Measurements from ENCODE around the gene C2orf92.
"Not testable (repeated sequence)": the region's sequence is repeated elsewhere in the genome, so short reads cannot be mapped to it uniquely, and the experiment has no call there.

Gene C2orf92

GRCh38 chr2:97660044-97660774, 9.3 kb upstream of the C2orf92 start:
- DNase-seq: peak; percentile 28

- no peak for DNase-seq
Measured at GRCh38 chr2:97660775-97661389, 8.6 kb upstream of the C2orf92 start.

- DNase-seq: no peak
Measured at GRCh38 chr2:97661927-97662326, 7.6 kb upstream of the C2orf92 start.

GRCh38 chr2:97662386-97662894, 7.1 kb upstream of the C2orf92 start:
- no peak for DNase-seq

GRCh38 chr2:97662895-97663625, 6.5 kb upstream of the C2orf92 start:
- DNase-seq: peak; percentile 69

- no peak for DNase-seq
Measured at GRCh38 chr2:97663626-97663961, 5.9 kb upstream of the C2orf92 start.

- DNase-seq: peak; percentile 98
Measured at GRCh38 chr2:97663962-97664635, 5.4 kb upstream of the C2orf92 start, which contains the start of gene ACTR1B. TSS of gene ACTR1B (minus strand) at chr2:97664044. CDS start at chr2:97663890, 154 bp downstream.

GRCh38 chr2:97664636-97664970, 4.9 kb upstream of the C2orf92 start:
- peak; percentile 62 for DNase-seq

- no peak for DNase-seq
Measured at GRCh38 chr2:97670471-97670870, 958 bp downstream of the C2orf92 start.

- DNase-seq: no peak
Measured at GRCh38 chr2:97671526-97671925, 2.0 kb downstream of the C2orf92 start.

- DNase-seq: not testable (repeated sequence)
Measured at GRCh38 chr2:97672606-97673140, 3.2 kb downstream of the C2orf92 start.

- no peak for DNase-seq
Measured at GRCh38 chr2:97673182-97673914, 3.8 kb downstream of the C2orf92 start.

GRCh38 chr2:97673915-97674283, 4.4 kb downstream of the C2orf92 start:
- no peak for DNase-seq

- DNase-seq: no peak
Measured at GRCh38 chr2:97675430-97676113, 6.1 kb downstream of the C2orf92 start.

- no peak for DNase-seq
Measured at GRCh38 chr2:97676620-97677019, 7.1 kb downstream of the C2orf92 start.

GRCh38 chr2:97677480-97677879, 8.0 kb downstream of the C2orf92 start:
- DNase-seq: no peak

GRCh38 chr2:97678298-97678697, 8.8 kb downstream of the C2orf92 start:
- DNase-seq: peak; percentile 21

GRCh38 chr2:97687235-97687634, 17.7 kb downstream of the C2orf92 start:
- DNase-seq: peak; percentile 46

- no peak for DNase-seq
Measured at GRCh38 chr2:97688062-97688827, 18.7 kb downstream of the C2orf92 start.

- DNase-seq: no peak
Measured at GRCh38 chr2:97691166-97691565, 21.7 kb downstream of the C2orf92 start.

- no peak for DNase-seq
Measured at GRCh38 chr2:97693476-97693875, 24.0 kb downstream of the C2orf92 start.

Measured in MV-4-11 (cell line).